Measurements from ENCODE around the gene RHBDL1. TPM values are rescaled to one million over a fixed set of nuclear protein-coding genes. Genes with fewer than 3 reads are reported as not detected.

RHBDL1 gene
- total RNA-seq (3.6 and 12.9 TPM in 2 replicates), polyA plus RNA-seq (2.6 and 4.7 TPM in 2 replicates)

DNA sequence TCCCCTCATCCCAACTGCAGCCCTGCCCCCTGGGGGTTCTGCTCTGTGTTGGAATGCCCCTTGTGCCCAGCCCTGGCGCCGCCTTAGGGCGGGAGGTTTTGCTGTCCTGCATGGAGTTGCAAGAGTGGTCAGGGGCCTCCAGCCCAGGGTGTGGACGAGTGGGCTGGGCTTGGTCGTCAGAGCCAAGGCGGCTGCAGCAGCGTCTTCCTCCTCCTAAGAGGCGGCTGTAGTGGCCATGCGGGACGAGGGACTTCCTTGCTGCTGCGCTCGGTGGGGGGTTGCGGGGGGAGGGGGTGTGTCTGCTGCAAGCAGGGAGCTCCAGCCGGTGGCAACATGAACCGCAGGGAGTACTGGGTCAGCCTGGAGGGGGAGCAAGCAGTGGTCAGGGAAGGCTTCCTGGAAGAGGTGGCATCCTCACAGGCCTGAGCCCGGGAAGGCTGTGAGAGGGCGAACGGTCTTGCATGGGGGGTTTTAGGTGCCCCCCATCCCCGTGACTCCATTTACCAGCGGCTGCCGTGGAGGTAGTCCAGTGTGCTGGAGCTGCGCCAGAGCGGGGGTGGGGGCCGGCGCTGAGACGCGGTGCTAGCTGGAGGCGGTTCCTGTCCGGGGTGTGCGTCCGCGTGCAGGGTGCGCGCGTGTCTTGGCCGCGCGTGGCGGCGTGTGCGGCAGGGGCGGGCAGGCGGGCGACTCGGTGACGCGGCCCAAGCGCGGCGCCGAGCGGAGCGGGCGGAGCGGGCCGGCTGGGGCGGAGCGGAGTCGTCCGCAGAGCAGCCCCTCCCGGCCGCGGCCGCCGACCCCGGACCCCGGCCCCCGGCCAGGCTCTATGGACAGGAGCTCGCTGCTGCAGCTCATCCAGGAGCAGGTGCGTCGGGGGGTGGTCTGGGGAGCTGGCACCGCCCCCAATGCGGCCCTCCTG is at the start of gene RHBDL1:
Gene RHBDL1 (plus strand): TSS at position 704 of the 916 bp plus-strand sequence. CDS start 120 bp downstream, at position 824.
- H3K9me3 ChIP-seq (ENCODE audit: low read depth) = no peaks in the 10 kb centered on the region
- DNase-seq (ENCODE audit: low read depth in 1 of 2, low spot score in 1 of 2) = peak in 1 of 2 donors; percentile 50
- peaks cover 7% of the 10 kb centered on the region for H3K4me1 ChIP-seq (ENCODE audit: low read depth)
- peak within 1 kb of the TSS; percentile 23 for H3K4me3 ChIP-seq
- peaks cover 26% of the 10 kb centered on the region for H3K36me3 ChIP-seq
- TF ChIP-seq, protein P1, sequence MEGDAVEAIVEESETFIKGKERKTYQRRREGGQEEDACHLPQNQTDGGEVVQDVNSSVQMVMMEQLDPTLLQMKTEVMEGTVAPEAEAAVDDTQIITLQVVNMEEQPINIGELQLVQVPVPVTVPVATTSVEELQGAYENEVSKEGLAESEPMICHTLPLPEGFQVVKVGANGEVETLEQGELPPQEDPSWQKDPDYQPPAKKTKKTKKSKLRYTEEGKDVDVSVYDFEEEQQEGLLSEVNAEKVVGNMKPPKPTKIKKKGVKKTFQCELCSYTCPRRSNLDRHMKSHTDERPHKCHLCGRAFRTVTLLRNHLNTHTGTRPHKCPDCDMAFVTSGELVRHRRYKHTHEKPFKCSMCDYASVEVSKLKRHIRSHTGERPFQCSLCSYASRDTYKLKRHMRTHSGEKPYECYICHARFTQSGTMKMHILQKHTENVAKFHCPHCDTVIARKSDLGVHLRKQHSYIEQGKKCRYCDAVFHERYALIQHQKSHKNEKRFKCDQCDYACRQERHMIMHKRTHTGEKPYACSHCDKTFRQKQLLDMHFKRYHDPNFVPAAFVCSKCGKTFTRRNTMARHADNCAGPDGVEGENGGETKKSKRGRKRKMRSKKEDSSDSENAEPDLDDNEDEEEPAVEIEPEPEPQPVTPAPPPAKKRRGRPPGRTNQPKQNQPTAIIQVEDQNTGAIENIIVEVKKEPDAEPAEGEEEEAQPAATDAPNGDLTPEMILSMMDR (IDR thresholded peaks at IDR 0.05; ENCODE audit: low read depth, low read length) = no peak
- H3K27me3 ChIP-seq = no peaks in the 10 kb centered on the region
- H3K27ac ChIP-seq = no peak within 1 kb of the TSS

DNA sequence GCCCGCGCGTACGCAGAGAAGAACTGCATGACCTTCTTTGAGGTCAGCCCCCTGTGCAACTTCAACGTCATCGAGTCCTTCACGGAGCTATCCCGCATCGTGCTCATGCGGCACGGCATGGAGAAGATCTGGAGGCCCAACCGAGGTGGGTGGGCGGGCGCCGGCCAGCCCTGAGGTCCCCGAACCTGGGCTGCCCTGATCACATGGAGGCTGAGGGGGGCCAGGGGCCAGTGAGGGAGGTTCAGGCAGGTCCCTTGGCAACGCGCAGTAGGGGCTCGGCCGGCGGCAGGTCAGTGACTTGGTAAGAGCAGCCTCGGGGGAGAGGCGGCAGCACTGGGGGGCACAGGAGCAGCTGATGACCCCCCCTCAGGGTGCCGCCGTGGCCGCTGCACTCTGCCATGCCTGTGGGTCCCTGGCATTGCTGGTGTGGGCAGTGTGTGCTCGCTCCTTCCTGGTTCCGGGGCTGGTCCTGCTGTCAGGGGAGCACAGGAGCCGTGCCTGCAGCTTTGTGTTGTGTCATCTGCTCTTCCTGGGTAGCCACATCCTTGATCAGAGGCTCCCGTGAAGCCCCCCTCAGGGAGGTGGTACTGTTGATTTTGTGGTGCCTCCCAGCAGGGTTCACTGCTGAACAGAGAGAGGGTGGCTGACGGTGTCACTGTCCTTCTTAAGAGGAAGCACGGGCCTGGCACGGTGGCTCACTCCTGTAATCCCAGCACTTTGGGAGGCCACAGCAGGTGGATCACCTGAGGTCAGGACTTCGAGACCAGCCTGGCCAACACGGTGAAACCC is 49.3 kb upstream of the RHBDL1 start:
- no peak overlapping the region for H3K27ac ChIP-seq
- peaks cover 28% of the 10 kb centered on the region for H3K4me1 ChIP-seq (ENCODE audit: low read depth)

DNA sequence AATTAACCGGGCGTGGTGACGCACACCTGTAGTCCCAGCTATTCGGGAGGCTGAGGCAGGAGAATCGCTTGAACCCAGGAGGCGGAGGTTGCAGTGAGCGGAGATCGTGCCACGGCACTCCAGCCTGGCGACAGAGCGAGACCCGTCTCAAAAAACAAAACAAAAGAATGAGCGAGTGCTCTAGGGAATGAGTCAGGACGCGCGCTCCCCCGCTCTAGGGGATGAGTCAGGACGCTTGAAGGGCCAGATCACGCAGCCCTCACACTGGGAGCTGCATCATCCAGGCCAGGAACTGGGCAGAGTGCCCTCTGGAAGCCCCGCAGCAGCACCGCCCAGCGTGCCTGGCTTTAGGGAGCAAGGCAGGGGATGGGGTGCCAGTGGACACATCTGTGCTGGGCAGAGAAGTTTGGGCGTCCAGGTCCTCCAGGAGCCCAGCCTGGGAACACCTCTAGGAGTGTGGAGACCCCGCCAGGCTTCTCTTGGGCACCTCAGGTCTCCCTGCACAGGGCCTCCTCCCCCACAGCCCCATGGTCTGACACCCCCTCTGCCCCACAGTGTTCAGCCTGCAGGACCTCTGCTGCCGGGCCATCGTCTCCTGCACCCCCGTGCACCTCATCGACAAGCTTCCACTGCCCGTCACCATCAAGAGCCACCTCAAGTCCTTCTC is 48.6 kb upstream of the RHBDL1 start:
- TF ChIP-seq, protein P1 (IDR thresholded peaks at IDR 0.05; ENCODE audit: low read depth, low read length) = no peak
- Histone ChIP-seq H3K9me3 (ENCODE audit: low read depth) (no peaks in the 10 kb centered on the region), H3K27ac (no peak overlapping the region), H3K4me1 (ENCODE audit: low read depth) (peaks cover 31% of the 10 kb centered on the region), H3K36me3 (peaks cover 3% of the 10 kb centered on the region), H3K4me3 (no peak overlapping the region), H3K27me3 (no peaks in the 10 kb centered on the region)
- peak in 1 of 2 donors; percentile 96 for DNase-seq (ENCODE audit: low read depth in 1 of 2, low spot score in 1 of 2)

More for the DNA sequence above, 49.3 kb upstream of the RHBDL1 start:
- Histone ChIP-seq H3K4me3 (no peak overlapping the region), H3K9me3 (ENCODE audit: low read depth) (no peaks in the 10 kb centered on the region), H3K27me3 (no peaks in the 10 kb centered on the region), H3K36me3 (peaks cover 3% of the 10 kb centered on the region)
- no peak for DNase-seq (ENCODE audit: low read depth in 1 of 2, low spot score in 1 of 2)
- TF ChIP-seq, protein P1 (IDR thresholded peaks at IDR 0.05; ENCODE audit: low read depth, low read length) = no peak

DNA sequence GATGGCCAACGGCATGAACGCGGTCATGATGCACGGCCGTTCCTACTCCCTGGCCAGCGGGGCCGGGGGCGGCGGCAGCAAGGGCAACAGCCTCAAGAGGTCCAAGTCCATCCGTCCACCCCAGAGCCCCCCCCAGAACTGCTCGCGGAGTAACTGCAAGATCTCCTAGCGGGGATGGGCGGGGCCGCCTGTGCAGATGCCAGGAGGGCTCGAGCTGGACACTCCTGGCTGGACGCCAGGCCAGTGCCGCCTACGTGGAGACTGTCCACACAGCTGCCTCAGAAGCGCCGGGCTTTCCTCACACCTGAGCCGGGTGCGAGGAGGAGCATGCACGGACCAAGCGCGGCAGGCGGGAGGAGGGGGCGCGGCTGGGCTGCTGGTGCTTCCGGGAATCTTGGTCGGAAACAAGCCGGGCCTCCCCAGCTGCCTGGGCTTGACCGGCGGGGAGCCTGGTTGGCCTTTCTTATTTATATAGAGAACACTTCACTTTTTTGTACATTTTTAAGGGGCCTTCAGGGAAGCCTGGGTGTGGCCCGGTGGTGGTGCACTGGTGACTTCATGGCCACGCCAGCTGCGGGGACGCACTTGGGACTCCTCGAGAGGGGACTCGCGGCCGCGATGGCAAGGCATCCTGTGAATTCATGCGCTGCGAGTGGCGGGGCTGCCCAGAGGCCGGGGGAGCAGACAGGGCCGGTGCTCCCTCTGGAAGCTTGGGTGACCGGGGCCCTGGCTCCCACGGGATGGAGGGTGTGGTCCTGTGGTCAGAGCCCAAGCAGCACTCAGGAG is 47.8 kb upstream of the RHBDL1 start:
- TF ChIP-seq, protein P1 (IDR thresholded peaks at IDR 0.05; ENCODE audit: low read depth, low read length) = no peak
- Histone ChIP-seq H3K4me3 (no peak overlapping the region), H3K9me3 (ENCODE audit: low read depth) (no peaks in the 10 kb centered on the region), H3K27me3 (no peaks in the 10 kb centered on the region), H3K36me3 (peaks cover 3% of the 10 kb centered on the region), H3K27ac (no peak overlapping the region), H3K4me1 (ENCODE audit: low read depth) (peaks cover 31% of the 10 kb centered on the region)
- no peak for DNase-seq (ENCODE audit: low read depth in 1 of 2, low spot score in 1 of 2)

Data from cardiac muscle cell (in vitro differentiated cells and primary cell).